IPS-15b (cell line): ENCODE data around the gene SLC7A4.
"Not testable (repeated sequence)": the region's sequence is repeated elsewhere in the genome, so short reads cannot be mapped to it uniquely, and the experiment has no call there.

ENCODE experiments used
- H3K27me3 ChIP-seq: one replicate; pipeline ENCODE4 v1.6.1; 2013; ENCODE audit warnings: low read length; ENCODE audit not compliant: control insufficient read depth, insufficient read depth
- H3K36me3 ChIP-seq: one replicate; pipeline ENCODE4 v1.6.1; 2013; ENCODE audit warnings: low read length; ENCODE audit not compliant: control insufficient read depth, insufficient read depth
- H3K4me1 ChIP-seq: one replicate; pipeline ENCODE4 v1.6.1; 2013; ENCODE audit warnings: mild to moderate bottlenecking, low read length; ENCODE audit not compliant: control insufficient read depth, insufficient read depth
- H3K4me3 ChIP-seq: one replicate; pipeline ENCODE4 v1.5.1; 2013; ENCODE audit warnings: low read depth, low read length
- H3K9ac ChIP-seq: one replicate; pipeline ENCODE4 v1.6.1; 2013; ENCODE audit warnings: low read depth, mild to moderate bottlenecking, low read length
- H3K9me3 ChIP-seq: one replicate; pipeline ENCODE4 v1.6.1; 2013; ENCODE audit warnings: mild to moderate bottlenecking, low read length; ENCODE audit not compliant: control insufficient read depth, insufficient read depth

Gene SLC7A4

GRCh38 chr22:21032037-21032867, at the start of gene SLC7A4:
Gene SLC7A4, minus strand, starts transcription at chr22:21032561. Its CDS starts 749 bp downstream, at chr22:21031812.
- H3K9me3 ChIP-seq, result no peaks in the 10 kb centered on the region
- peak within 1 kb of the TSS; percentile 12 for H3K9ac ChIP-seq
- H3K4me3 ChIP-seq, result peak within 1 kb of the TSS; percentile 54
- H3K36me3 ChIP-seq, result no peaks in the 10 kb centered on the region
- H3K4me1 ChIP-seq, result no peaks in the 10 kb centered on the region
- H3K27me3 ChIP-seq, result peaks cover 23% of the 10 kb centered on the region

- Histone ChIP-seq H3K9ac (no peak overlapping the region), H3K4me1 (no peaks in the 10 kb centered on the region), H3K27me3 (no peaks in the 10 kb centered on the region), H3K9me3 (no peaks in the 10 kb centered on the region), H3K4me3 (no peak overlapping the region), H3K36me3 (no peaks in the 10 kb centered on the region)
Measured at GRCh38 chr22:21080435-21081137, 48.2 kb upstream of the SLC7A4 start.

- Histone ChIP-seq H3K9me3 (no peaks in the 10 kb centered on the region), H3K27me3 (no peaks in the 10 kb centered on the region), H3K9ac (no peak overlapping the region), H3K36me3 (no peaks in the 10 kb centered on the region), H3K4me1 (no peaks in the 10 kb centered on the region), H3K4me3 (no peak overlapping the region)
Measured at GRCh38 chr22:21079493-21079892, 47.1 kb upstream of the SLC7A4 start.

DNA sequence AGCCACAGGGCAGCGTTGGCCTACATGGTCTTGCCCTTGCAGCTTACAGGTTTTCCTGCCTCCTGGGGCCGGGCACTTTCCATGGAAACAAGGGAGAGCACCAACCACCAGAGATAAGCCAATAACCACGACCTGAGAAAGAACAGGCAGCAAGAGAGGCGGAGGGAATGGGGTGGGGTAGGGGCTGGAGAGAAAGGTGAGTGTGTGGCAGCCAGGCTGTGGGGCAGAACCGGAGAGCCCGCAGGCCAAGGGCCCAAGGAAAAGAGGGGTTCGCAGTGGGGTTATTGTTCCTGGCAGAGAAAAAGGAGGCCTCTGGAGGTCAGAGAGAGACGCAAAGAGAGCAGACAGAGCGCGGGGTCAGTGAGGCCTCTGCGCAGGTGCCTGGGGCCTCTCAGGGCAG, 46.6 kb upstream of the SLC7A4 start:
- Histone ChIP-seq H3K9me3 (no peaks in the 10 kb centered on the region), H3K36me3 (no peaks in the 10 kb centered on the region), H3K4me1 (no peaks in the 10 kb centered on the region), H3K9ac (no peak overlapping the region), H3K27me3 (no peaks in the 10 kb centered on the region), H3K4me3 (no peak overlapping the region)

GRCh38 chr22:21077884-21078508, 45.6 kb upstream of the SLC7A4 start:
- H3K36me3 ChIP-seq, result no peaks in the 10 kb centered on the region
- H3K4me3 ChIP-seq, result no peak overlapping the region
- H3K9me3 ChIP-seq, result no peaks in the 10 kb centered on the region
- H3K4me1 ChIP-seq, result no peaks in the 10 kb centered on the region
- H3K27me3 ChIP-seq, result no peaks in the 10 kb centered on the region
- H3K9ac ChIP-seq, result no peak overlapping the region

DNA sequence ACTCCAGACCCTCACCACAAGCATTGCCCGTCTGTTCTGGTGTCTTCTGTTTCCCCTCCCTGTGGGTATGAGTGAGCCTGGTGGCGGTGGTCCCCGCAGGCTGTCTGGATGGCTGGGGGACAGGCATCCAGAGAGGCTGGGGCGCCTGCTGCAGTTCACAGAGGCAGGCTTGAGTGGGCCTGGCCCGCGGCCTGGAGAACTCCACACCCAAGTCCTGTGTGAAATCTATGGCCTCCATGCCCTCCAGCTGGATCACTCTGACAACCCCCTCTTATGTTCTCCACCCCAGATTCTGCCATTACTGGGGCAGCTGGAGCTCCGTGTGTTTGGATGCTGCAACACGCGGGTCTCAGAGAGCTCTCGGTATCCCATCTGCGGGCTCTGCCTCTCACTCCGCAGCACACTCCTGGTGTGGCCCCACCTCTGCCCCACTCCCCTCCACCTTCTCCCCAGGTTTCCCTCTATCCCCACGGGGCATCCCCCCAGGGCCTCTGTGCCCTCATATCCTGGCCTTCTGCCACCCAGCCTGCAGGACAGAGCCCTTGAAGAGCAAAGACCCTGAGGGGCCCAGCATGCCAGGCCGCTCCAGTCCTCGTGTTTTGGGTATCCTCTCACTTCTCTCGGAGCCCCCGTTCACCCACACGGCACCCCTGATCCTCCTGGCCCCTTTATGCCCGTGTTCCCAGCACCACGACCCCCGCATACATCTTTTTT, 44.7 kb upstream of the SLC7A4 start:
- Histone ChIP-seq H3K4me1 (no peaks in the 10 kb centered on the region), H3K9me3 (no peaks in the 10 kb centered on the region), H3K4me3 (no peak overlapping the region), H3K9ac (no peak overlapping the region), H3K36me3 (no peaks in the 10 kb centered on the region), H3K27me3 (no peaks in the 10 kb centered on the region)

GRCh38 chr22:21075516-21076138, 43.3 kb upstream of the SLC7A4 start:
- Histone ChIP-seq H3K36me3 (no peaks in the 10 kb centered on the region), H3K9me3 (no peaks in the 10 kb centered on the region), H3K4me1 (no peaks in the 10 kb centered on the region), H3K27me3 (no peaks in the 10 kb centered on the region), H3K9ac (no peak overlapping the region), H3K4me3 (no peak overlapping the region)

- Histone ChIP-seq H3K9ac (no peak overlapping the region), H3K36me3 (no peaks in the 10 kb centered on the region), H3K27me3 (no peaks in the 10 kb centered on the region)
Measured at GRCh38 chr22:21074102-21074715, 41.8 kb upstream of the SLC7A4 start.

DNA sequence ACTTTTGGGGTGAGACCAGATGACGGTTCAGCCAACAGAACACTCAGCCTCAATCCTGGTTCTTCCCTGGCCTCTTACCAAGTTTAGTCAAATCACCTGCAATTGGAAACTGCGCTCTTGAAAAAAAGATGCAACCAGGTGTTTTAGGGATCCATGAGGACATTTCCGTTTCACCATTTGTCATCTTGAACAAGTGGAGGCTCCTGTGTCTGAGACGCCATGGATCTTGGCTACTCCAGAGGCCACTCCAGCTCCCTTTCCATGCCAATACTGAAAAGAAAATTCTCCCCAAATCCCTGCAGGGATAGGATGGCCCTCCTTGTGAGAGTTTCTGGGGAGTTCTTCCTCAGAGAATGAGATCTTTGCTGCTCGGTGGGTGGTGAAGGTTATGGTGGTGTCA, 41.1 kb upstream of the SLC7A4 start:
- Histone ChIP-seq H3K4me3 (no peak overlapping the region), H3K4me1 (no peaks in the 10 kb centered on the region), H3K9ac (no peak overlapping the region), H3K27me3 (no peaks in the 10 kb centered on the region), H3K36me3 (no peaks in the 10 kb centered on the region), H3K9me3 (no peaks in the 10 kb centered on the region)

More at GRCh38 chr22:21074102-21074715, 41.8 kb upstream of the SLC7A4 start:
- Histone ChIP-seq H3K4me1 (no peaks in the 10 kb centered on the region), H3K4me3 (no peak overlapping the region), H3K9me3 (no peaks in the 10 kb centered on the region)

DNA sequence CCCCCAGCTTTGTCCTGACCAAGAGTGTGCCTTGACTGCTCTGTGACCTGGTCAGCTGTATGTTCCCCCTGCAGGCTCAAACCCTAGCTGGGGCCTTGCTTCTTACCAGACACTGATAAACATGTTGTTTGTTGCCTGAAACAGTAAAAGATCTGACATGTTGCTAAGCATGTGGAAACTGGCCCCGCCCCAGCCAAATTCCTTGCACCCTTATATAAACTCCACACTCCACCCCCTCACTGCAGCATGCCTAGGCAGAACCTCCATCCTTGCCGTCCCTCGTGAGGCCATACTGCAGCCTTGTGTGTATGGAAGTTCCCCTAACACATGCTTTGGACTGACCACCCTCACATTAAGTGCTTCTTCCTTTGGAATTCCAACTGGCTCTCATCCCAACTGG, 40.7 kb upstream of the SLC7A4 start:
- Histone ChIP-seq H3K36me3 (no peaks in the 10 kb centered on the region), H3K9ac (no peak overlapping the region), H3K4me1 (no peaks in the 10 kb centered on the region), H3K9me3 (no peaks in the 10 kb centered on the region), H3K27me3 (no peaks in the 10 kb centered on the region), H3K4me3 (no peak overlapping the region)

DNA sequence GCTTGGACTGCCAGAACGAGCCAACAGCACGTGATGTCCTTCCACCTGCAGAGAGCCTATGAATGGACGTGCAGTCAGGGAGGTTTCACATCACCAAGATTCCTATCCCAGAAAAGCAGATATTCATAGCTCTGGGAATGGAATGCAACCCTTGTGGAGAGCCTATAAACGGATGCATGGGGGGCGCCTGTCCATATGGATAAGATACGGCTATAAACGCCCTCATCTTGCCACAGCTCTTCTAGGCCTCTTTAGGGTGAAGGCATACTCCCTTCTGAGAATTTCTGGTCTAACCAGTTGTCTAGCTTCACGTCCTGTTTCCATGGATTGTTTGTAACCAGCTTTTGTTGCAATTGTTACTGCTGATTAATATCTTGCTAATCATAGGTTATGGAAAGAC, 39.4 kb upstream of the SLC7A4 start:
- not testable (repeated sequence) for H3K9ac ChIP-seq, H3K4me3 ChIP-seq, H3K36me3 ChIP-seq, H3K27me3 ChIP-seq, H3K4me1 ChIP-seq, H3K9me3 ChIP-seq
